HL-60/S4 treated with phorbol 12-myristate 13-acetate at 8.2 ng/mL for 4 days and 3 days (cell line): ENCODE data around the gene DIPK2B.

Experiments used
- in situ Hi-C: fragments of 300-500 bp; cut with MboI; formaldehyde crosslinking; loops from 2 replicates; pipeline ENCODE4 v1.15.0; 2022; ENCODE audit warnings: low sequenced_read_pairs

DIPK2B gene

DNA sequence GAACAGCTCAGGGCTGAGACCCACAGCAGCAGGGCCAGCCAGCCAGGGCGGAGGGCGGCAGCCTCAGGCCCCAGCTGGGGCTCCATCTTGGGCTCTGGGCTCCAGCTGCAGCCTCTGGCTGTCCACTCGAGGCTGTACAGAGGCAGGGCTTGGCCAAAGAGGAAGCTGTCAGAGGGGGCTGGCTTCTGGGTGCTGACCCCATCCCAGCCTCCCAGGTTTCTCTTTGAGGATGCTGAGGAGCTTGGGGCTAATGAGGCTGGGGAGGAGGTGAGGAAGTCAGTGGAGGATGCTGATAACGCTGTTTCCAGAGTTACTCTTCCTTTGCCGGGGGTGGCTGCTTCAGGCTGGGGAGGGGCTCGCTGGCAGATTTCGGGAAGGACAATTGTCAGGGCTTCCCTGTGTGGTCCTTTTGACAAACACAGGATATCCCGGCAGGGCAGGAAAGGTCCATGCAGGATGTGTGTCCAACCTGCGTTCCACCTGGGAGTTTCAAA lies at the start of gene DIPK2B:
Gene DIPK2B (minus strand): TSS at position 136 of the 494 bp plus-strand sequence. CDS start 50 bp downstream, at position 86.
- in situ Hi-C loops: no loop called here

GRCh38 chrX:45240301-45240700 lies 39.6 kb upstream of the DIPK2B start:
- in situ Hi-C loops: no loop called here

GRCh38 chrX:45238489-45238888 lies 37.8 kb upstream of the DIPK2B start:
- in situ Hi-C loops: no loop called here

DNA sequence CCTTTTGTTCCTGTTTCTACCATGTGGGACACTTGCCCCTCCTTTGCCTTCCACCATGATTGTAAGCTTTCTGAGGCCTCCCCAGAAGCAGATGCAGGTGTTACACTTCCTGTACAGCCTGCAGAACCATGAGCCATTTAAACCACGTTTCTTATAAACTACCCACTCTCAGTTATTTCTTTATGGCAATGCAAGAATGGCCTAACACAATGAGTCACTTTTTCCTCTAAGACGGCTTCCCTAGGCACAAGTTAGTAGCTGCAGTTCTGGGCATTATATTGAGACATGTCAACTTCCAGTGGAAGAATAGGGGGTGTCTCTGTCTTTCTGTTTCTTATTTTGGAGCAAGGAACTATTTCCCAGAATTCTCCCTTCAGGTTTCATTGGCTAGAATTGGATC lies 32.9 kb upstream of the DIPK2B start:
- in situ Hi-C loops: no loop called here

GRCh38 chrX:45232139-45232538 lies 31.5 kb upstream of the DIPK2B start:
- in situ Hi-C loops: no loop called here

DNA sequence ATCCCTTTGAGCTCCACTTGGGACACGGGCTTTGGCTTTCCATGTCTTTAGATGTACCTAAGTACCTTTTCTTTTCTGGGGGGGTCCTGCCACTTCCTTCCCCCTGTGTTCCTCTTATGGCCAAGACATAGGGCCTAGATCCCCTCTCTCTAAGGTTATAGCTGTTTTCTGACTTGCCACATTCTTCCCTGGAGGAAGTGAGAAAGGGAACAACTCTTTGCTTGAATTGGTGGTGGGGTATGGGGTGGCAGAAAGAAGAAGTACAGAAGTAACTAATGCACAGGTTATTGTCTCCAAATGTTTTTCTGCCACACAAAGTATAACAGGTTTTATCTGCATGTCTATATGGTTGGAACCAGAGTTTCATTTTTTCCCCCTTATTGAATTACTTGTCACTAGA lies 29.7 kb upstream of the DIPK2B start:
- in situ Hi-C loops: no loop called here

GRCh38 chrX:45229348-45229747 lies 28.7 kb upstream of the DIPK2B start:
- in situ Hi-C loops: no loop called here

GRCh38 chrX:45228126-45228525 lies 27.4 kb upstream of the DIPK2B start:
- in situ Hi-C loops: no loop called here

DNA sequence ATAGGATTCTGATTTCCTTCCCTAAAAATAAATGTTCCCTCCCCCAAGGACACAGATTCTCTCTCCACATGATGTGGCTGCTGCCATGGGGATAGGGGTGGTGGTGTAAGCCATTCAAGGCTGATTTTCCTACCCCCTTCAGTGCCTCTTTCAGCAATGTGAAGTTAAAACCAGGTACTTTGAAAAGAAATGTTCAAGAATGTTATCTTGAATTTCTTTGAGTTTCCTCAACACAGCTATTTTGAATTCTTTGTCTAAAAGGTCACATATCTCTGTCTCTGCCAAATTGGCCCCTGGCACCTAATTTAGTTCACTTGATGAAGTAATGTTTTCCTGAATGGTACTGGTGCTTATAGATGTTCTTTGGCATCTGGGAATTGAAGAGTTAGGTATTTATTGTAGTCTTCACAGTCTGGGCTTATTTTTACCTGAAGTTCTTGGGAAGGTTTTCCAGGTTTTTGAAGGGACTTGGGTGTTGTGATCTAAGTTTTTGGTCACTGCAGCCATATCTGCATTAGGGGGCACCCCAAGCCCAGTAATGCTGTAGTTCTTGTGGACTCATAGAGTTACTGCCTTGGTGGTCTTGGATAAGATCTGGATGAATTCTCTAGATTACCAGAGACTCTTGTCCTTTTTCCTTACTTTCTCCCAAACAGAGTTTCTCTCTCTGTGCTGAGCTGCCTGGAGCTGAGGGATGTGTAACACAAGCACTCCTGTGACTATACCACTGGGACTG lies 7.6 kb upstream of the DIPK2B start:
- in situ Hi-C loops: no loop called here

GRCh38 chrX:45202171-45202570 lies 1.5 kb upstream of the DIPK2B start:
- in situ Hi-C loops: no loop called here

DNA sequence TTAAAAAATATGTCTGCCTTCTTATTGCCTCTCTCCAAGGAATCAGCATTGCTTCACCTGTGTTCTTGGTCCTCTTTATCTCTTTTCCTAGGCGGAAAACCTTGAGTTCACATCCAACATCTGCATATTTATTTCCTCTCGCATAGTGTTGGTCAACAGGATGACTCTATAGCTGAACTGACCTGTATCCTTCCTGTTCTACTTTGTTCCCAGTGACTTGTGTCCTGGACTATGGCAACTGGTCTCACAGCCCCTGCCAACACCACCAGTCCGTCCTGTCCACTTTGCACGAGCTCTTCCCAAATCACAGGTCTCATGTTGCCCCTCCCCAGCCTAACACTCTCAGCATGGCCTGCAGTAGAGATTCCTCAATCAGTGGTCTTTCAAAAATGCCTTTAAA lies 2.0 kb downstream of the DIPK2B start:
- in situ Hi-C loops: no loop called here

GRCh38 chrX:45198301-45198700 lies 2.4 kb downstream of the DIPK2B start:
- in situ Hi-C loops: no loop called here

GRCh38 chrX:45196701-45197100 lies 4.0 kb downstream of the DIPK2B start:
- in situ Hi-C loops: no loop called here

DNA sequence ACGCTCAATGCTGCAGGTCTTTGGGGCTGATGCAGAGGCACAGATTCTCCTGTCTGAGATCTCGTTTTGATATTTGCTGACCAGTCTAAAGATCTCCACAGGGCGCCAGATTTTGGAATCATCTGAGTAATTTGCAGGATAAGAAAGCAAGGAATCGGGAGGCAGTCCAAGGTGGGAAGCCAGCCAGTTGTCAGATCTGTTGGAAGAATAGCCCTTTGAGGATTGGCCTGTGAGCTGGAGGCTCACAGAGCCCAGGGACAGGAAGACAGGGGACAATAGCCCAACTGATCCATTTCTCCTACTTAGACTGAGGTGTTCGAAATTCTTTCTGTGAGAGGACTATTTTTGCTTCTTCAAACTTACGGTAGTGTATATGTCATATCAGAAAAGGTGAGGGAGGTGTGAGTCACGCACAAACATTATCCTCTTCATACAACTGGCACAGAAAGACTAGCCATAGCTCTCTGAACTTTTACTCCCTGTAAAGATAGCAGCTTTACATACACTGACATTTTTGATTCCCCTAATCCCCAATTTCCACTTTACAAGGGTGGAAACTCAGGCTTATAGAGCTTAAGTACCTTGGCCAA lies 8.8 kb downstream of the DIPK2B start:
- in situ Hi-C loops: no loop called here

DNA sequence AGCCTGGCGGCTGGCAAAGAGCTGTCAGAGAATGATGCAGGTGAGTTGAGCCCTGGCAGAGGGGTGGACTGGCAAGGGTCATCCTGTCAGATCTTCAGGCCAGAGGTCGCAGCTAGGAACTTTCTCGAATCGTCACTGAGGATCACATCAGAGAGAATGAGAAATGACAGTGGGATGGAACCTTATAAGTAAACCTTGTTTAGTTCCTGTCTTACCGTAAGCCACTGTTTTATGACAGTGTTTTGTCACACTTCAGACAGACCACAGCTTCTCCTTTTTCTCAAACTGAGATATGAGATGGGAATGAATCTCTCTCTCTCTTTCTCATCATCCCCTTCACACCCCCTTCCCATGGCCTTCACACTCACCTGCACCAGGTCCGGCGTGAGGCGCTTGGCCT lies 9.3 kb downstream of the DIPK2B start:
- in situ Hi-C loops: no loop called here

GRCh38 chrX:45187731-45188130 lies 12.9 kb downstream of the DIPK2B start:
- in situ Hi-C loops: no loop called here

DNA sequence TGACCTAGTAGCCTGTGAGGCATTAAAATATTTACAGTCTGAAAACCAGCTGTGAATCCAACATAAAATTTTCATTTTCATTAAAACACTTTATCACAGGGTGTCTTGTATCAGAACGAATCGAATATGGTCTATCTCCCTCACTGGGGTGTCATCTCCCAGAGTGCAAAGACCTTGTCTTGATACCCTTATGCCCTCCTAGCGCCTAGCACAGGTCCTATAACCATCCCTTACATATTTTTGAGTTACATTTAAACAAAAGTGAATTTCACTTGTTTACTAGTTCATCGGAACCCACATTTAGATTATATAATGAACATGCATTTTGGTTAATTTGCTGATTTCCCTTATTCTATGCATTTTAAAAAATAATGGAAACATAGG lies 14.0 kb downstream of the DIPK2B start:
- in situ Hi-C loops: no loop called here

DNA sequence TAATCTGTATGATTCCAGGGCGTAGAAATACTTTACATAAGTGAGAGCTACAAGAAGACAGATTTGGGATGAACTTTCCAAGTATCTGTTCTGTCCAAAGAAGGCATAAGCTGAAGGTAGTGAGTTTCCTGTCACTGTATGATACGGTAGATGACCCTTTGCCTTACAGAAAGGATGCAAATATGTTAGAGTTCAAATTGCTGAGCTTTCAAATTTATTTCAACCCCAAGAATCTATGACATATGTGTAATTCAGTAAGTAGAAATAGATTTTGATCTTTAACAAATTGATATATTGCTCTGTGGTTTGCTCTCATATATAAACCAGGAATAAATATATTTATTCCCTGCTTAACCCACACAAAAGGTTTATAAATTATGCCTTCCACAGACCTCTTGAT lies 16.5 kb downstream of the DIPK2B start:
- in situ Hi-C loops: no loop called here

GRCh38 chrX:45172890-45173289 lies 27.8 kb downstream of the DIPK2B start:
- in situ Hi-C loops: no loop called here

DNA sequence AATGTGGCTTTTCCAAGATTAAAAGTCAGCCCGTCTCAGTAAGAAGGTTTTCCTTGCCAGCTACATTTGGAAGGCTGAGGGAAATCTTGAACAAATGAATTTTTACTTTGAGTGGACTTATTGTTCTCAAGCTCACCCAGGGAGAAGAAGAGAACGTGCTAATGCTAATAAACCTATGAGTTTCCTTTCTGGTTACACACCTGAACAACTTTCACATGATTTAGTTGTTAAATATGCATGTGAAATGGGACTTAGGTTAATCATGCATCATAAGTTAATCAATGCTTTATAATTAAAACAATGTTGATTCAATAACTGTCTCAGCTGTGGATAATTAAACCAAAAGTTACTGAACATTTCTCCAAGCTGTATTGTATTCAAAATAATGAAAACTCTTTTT lies 33.9 kb downstream of the DIPK2B start:
- in situ Hi-C loops: no loop called here

DNA sequence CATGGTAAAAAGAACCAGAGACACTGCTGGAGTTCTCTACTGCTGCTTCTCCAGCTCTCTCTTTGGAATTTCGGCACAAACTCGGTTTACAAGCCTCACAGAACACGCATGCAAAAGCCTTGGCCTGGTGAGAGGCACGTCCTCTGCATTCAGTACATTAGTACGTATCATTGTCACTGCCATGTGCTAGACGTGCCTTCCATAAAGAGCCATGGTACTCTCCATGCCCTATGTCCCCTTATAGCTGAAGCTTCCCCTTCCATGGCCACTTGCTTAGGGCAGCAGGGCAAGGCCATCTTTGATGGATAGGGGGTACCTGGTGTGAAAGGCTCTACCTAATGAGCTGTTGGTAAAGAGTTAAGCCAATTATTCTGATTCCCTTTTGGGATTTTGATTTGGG lies 35.0 kb downstream of the DIPK2B start:
- in situ Hi-C loops: no loop called here

- in situ Hi-C loops: no loop called here
Observed at GRCh38 chrX:45164995-45165394, 35.7 kb downstream of the DIPK2B start.
